GM19468 (cell line): ENCODE data around the gene HNRNPH1.
A peak's percentile ranks its signal among the peaks of the same experiment; 100 is the strongest.
"Not testable (repeated sequence)": the region's sequence is repeated elsewhere in the genome, so short reads cannot be mapped to it uniquely, and the experiment has no call there.

Experiments used
- ATAC-seq: cut with Tn5 transposase; IDR thresholded peaks from one replicate; pipeline ENCODE4 v1.9.1; 2021; ENCODE audit warnings: mild to moderate bottlenecking, moderate library complexity, moderate number of reproducible peaks; ENCODE audit not compliant: unreplicated experiment; ENCODE audit errors: extremely low read depth

Gene HNRNPH1

GRCh38 chr5:179623003-179623905, at the start of gene HNRNPH1:
TSS of gene HNRNPH1 (minus strand) at chr5:179623671. CDS start at chr5:179623133, 538 bp downstream.
- ATAC-seq = peak; percentile 60

DNA sequence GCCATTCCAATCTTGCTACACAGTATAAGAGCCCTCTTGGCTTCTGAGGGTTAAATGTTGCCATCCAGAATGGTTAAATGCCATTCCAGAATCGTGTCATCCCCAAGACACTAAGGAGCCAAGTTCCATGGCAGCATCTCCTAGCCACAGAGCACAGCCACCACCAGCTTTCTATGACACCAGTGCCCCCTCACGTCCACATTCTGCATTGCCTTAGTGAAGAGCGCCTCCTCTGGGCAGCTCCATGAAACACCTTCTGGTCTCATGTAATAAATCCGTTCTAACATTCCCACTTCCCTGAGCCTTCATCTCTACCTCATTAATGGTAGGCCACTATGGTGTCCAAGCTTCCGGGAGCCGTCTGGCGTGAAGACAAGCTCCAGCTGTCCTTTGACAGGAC, 44.9 kb upstream of the HNRNPH1 start:
- no peak for ATAC-seq

DNA sequence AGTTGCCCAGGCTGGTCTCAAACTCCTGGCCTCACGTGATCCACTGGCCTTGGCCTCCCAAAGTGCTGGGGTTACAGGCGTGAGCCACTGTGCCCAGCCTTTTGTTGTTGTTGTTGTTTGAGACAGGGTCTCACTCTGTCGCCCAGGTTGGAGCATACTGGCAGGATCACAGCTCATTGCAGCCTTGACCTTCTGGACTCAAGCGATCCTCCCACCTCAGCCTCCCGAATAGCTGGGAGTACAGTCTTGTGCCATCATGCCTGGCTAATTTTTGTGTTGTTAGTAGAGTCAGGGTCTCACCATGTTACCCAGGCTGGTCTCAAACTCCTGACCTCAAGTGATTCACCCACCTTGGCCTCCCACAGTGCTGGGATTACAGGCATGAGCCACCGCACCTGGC, 38.2 kb upstream of the HNRNPH1 start:
- ATAC-seq = not testable (repeated sequence)

DNA sequence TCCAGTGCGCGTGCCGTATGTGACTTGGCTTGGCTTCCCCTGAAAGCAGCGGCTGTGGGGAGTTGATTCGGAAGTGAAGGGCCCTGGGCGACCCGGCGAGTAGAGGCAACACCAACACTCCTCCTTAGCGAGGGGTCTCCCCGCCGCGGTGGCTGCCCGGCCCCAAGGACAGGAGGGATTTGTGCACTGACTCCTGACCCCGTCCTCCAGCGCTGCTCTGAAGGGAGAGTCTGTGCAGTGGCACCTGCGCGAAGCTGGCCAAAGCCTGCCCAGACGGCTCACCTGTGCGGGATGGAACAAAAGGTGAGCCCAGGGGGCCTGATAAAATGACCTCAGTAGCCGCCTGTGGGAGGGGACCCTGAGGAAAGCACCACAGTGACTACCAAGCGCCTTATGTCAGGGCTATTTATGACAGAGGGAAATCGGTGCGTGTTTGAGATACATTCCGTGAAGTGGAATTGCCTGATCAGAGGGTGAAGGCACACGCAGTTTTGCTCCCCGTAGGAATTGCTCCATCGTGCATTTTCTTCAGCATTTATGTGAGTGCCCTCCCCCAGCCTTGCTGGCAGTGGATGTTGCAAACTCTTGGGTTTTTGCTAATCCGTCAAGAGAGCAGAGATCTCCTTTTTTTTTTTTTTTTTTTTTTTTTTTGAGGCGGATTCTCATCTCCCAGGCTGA, 34.8 kb upstream of the HNRNPH1 start:
- ATAC-seq = peak; percentile 24

- peak; percentile 59 for ATAC-seq
These were observed 34.1 kb upstream of the HNRNPH1 start for GRCh38 chr5:179657302-179658178.

GRCh38 chr5:179653135-179653534, 29.7 kb upstream of the HNRNPH1 start:
- ATAC-seq = not testable (repeated sequence)

DNA sequence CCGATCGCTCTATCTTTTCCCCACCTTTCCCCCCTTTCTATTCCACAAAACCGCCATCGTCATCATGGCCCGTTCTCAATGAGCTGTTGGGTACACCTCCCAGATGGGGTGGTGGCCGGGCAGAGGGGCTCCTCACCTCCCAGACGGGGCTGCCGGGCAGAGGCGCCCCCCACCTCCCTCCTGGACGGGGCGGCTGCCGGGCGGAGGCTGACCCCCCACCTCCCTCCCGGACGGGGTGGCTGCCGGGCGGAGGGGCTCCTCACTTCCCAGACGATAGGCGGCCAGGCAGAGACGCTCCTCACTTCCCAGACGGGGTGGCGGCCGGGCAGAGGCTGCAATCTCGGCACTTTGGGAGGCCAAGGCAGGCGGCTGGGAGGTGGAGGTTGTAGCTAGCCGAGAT, 26.8 kb upstream of the HNRNPH1 start:
- not testable (repeated sequence) for ATAC-seq

GRCh38 chr5:179649166-179649703, 25.8 kb upstream of the HNRNPH1 start:
- not testable (repeated sequence) for ATAC-seq

GRCh38 chr5:179648410-179648809, 24.9 kb upstream of the HNRNPH1 start:
- ATAC-seq = no peak

- not testable (repeated sequence) for ATAC-seq
These were observed 21.3 kb upstream of the HNRNPH1 start for GRCh38 chr5:179644766-179645165.

DNA sequence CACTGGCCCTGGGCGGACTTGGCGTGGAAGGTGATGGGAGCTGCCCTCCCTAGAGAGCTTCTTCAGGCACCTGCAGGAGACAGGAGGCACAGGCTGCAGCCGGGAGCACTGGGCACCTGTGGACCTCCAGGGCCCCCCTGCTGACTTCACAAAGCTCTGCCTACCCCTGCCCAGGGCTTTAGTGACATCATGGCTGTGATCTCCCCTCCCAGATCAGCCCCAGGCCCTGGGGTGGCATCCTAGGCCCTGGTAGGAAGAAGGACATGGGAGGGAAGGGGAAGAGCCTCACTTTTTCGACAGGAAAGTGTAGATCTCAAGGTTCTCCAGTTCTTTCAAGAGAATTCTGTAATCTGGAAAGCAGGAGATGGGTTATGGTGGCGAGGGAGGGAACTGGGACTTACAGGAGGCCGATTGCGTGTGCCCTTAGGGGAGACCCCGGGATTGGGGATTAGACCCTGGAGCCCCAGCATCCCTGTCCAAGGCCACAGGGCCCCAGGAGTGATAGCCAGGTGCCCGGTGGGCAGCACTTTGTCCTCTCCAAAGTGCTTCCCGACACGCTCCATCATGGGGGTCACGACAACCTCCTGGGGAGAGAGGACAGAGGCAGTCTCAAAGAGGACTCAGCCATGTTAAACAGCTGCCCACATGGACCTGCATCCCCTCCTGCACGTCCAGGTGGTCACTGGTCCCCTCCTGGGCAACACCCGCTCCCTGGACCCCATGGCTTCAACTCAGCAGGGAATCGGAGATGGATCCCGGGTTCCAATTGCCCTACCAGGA, 19.9 kb upstream of the HNRNPH1 start:
- ATAC-seq = not testable (repeated sequence)

DNA sequence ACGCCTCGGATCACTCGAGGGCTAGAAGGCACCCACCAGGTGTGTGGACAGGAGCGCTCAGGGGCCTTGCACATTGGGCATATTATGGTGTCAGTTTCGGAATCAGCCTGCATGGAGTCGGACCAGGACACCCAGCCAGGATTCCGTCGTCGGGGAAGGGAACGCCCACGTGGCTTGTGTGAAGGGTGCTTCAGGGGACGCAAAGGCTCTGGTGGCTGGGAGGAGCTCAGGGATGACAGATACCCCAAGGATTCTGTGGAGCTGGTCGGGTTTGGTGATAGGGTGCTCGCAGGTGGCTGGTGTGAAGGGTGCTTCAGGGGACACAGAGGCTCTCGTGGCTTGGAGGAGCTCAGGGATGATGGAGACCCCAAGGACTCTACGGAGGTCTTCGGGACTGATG, 19.2 kb upstream of the HNRNPH1 start:
- not testable (repeated sequence) for ATAC-seq

DNA sequence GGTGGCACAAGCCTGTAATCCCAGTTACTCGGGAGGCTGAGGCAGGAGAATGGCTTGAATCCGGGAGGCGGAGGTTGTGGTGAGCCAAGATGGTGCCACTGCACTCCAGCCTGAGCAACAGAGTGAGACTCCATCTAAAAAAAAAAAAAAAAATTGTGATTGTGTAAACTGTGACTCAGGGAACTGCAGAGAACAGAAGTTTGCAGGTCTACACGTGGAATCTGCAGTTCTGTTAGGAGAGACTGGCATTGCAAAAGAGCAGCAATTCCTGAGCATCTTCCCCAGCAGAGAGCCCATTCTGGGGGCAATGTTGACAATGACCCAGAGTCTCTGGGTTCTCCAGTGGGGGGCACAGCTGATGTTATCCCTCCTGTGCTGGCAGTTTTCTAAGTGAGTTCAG, 18.3 kb upstream of the HNRNPH1 start:
- ATAC-seq = not testable (repeated sequence)

DNA sequence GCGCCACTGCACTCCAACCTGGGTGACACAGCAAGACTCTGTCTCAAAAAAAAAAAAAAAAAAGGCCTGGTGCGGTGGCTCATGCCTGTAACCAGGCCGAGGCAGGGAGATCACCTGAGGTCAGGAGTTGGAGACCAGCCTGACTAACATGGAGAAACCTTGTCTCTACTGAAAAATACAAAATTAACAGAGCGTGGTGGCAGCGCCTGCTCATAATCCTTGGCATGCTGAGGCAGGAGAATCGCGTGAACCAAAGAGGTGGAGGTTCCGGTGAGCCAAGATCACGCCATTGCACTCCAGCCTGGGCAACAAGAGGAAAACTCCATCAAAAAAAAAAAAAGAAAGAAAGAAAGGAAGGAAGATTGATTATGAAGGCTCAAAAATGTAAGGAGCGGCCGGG, 15.8 kb upstream of the HNRNPH1 start:
- ATAC-seq = not testable (repeated sequence)

- ATAC-seq = peak; percentile 64
These were observed 11.1 kb upstream of the HNRNPH1 start for GRCh38 chr5:179634370-179635172.

- ATAC-seq = peak; percentile 20
These were observed 10.3 kb upstream of the HNRNPH1 start for GRCh38 chr5:179633501-179634369.

DNA sequence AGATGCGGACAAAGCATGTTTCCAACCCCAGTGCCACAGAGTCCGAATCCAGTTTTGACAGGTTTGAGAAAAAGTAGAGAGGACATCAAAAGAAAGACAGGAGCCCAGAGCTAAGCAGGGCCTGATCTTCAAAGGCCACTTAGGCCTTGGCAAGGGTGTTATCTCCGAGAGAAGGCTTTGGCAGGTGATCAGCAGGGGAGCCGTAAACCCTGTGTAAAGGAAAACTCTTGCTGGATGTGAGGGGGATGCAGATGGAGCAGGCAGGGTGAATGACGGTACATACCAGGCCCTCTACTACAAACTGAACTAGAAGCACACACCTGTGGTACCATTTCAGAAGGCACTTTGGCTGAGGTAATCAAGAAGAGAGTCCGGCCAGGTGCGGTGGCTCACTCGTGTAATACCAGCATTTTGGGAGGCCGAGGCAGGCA, 1.4 kb upstream of the HNRNPH1 start:
- no peak for ATAC-seq
